GM23338 (cell line): ENCODE results near the gene RBPMS2. TPM values are rescaled to one million over a fixed set of nuclear protein-coding genes. Genes with fewer than 3 reads are reported as not detected.

Experiments used
- ATAC-seq: fragments of 200-7000 bp; cut with Tn5 transposase; 3 replicates; pipeline ENCODE4 v1.9.1; 2020
- DNase-seq: peaks from one replicate; pipeline ENCODE4 v3.0.0-alpha.2; 2015; ENCODE audit warnings: low spot score
- H2AFZ ChIP-seq: fragments of 200-600 bp; sonication (generic); 2 replicates; pipeline ENCODE4 v1.8.0; 2016; ENCODE audit warnings: antibody characterized with exemption, mild to moderate bottlenecking, moderate library complexity
- H3F3A ChIP-seq: fragments of 200-600 bp; sonication (generic); replicated peaks from 2 replicates; pipeline ENCODE4 v1.8.0; 2017; ENCODE audit warnings: antibody characterized with exemption, mixed run types, low read depth
- H3K27ac ChIP-seq: fragments of 200-600 bp; sonication (generic); 2 replicates; pipeline ENCODE4 v1.6.1; 2016; ENCODE audit warnings: low read depth
- H3K27me3 ChIP-seq: fragments of 200-600 bp; sonication (generic); 2 replicates; pipeline ENCODE4 v1.8.0; 2016; ENCODE audit warnings: mild to moderate bottlenecking, mixed run types, moderate library complexity; ENCODE audit not compliant: insufficient read depth
- H3K36me3 ChIP-seq: fragments of 200-600 bp; sonication (generic); 2 replicates; pipeline ENCODE4 v1.8.0; 2016; ENCODE audit warnings: mild to moderate bottlenecking; ENCODE audit not compliant: insufficient read depth
- H3K4me1 ChIP-seq: fragments of 200-600 bp; sonication (generic); 2 replicates; pipeline ENCODE4 v1.8.0; 2016; ENCODE audit warnings: mild to moderate bottlenecking, moderate library complexity; ENCODE audit not compliant: insufficient read depth
- H3K4me2 ChIP-seq: fragments of 200-600 bp; sonication (generic); 2 replicates; pipeline ENCODE4 v1.7.1; 2017; ENCODE audit warnings: mixed run types
- H3K4me3 ChIP-seq: fragments of 200-600 bp; sonication (generic); 2 replicates; pipeline ENCODE4 v1.6.1; 2016; ENCODE audit warnings: mixed run types
- H3K79me2 ChIP-seq: fragments of 200-600 bp; sonication (generic); replicated peaks from 2 replicates; pipeline ENCODE4 v1.8.0; 2017; ENCODE audit warnings: mild to moderate bottlenecking; ENCODE audit not compliant: insufficient read depth
- H3K9me2 ChIP-seq: fragments of 200-600 bp; sonication (generic); 2 replicates; pipeline ENCODE4 v1.8.0; 2017; ENCODE audit not compliant: insufficient read depth
- H4K20me1 ChIP-seq: fragments of 200-600 bp; sonication (generic); replicated peaks from 2 replicates; pipeline ENCODE4 v1.8.0; 2017; ENCODE audit warnings: mild to moderate bottlenecking; ENCODE audit not compliant: insufficient read depth
- H3K27ac Mint-ChIP-seq: 2 replicates; pipeline ENCODE4 v1.8.0; 2020; ENCODE audit warnings: inconsistent platforms, mild to moderate bottlenecking, moderate library complexity, mixed read lengths
- H3K27me3 Mint-ChIP-seq: 3 replicates; pipeline ENCODE4 v1.8.0; 2022; ENCODE audit warnings: low read depth, mild to moderate bottlenecking, moderate library complexity, mixed read lengths, inconsistent platforms; ENCODE audit not compliant: insufficient read depth, poor library complexity
- H3K36me3 Mint-ChIP-seq: 3 replicates; pipeline ENCODE4 v1.8.0; 2021; ENCODE audit warnings: low read depth, mild to moderate bottlenecking, inconsistent platforms, moderate library complexity, mixed read lengths
- H3K4me1 Mint-ChIP-seq: 3 replicates; pipeline ENCODE4 v1.8.0; 2020; ENCODE audit warnings: mild to moderate bottlenecking, inconsistent platforms, mixed read lengths
- H3K4me3 Mint-ChIP-seq: 3 replicates; pipeline ENCODE4 v1.8.0; 2021; ENCODE audit warnings: moderate library complexity, mild to moderate bottlenecking, inconsistent platforms, mixed read lengths
- H3K9me3 Mint-ChIP-seq: 3 replicates; pipeline ENCODE4 v1.8.0; 2020; ENCODE audit warnings: moderate library complexity, mild to moderate bottlenecking, inconsistent platforms, mixed read lengths
- CREB1 ChIP-seq: fragments of 250-450 bp; sonication (Bioruptor Pico); IDR thresholded peaks from 2 replicates; pipeline ENCODE4 v1.5.0; 2020; ENCODE audit warnings: low read depth, mild to moderate bottlenecking, moderate library complexity
- EZH2 ChIP-seq: fragments of 200-600 bp; sonication (generic); IDR thresholded peaks from one replicate; pipeline ENCODE4 v1.8.0; 2017; ENCODE audit warnings: antibody characterized with exemption, mild to moderate bottlenecking, low read depth; ENCODE audit not compliant: unreplicated experiment
- EZH2phosphoT487 ChIP-seq: fragments of 200-600 bp; sonication (generic); IDR thresholded peaks from one replicate; pipeline ENCODE4 v1.8.1; 2018; ENCODE audit warnings: antibody characterized with exemption; ENCODE audit not compliant: unreplicated experiment
- JUNB ChIP-seq: IDR thresholded peaks from one replicate; pipeline ENCODE4 v1.6.1; 2016; ENCODE audit warnings: antibody characterized with exemption; ENCODE audit not compliant: unreplicated experiment
- NANOG ChIP-seq: IDR thresholded peaks from 2 replicates; pipeline ENCODE4 v1.6.1; 2016; ENCODE audit warnings: antibody characterized with exemption, borderline replicate concordance
- POLR2AphosphoS5 ChIP-seq: IDR thresholded peaks from 2 replicates; pipeline ENCODE4 v1.6.1; 2016; ENCODE audit warnings: antibody characterized with exemption, low read depth
- STAT1 ChIP-seq: IDR thresholded peaks from one replicate; pipeline ENCODE4 v1.6.1; 2016; ENCODE audit warnings: antibody characterized with exemption; ENCODE audit not compliant: unreplicated experiment
- ZNF114 ChIP-seq: fragments of 250-450 bp; sonication (Bioruptor Pico); IDR thresholded peaks from 2 replicates; pipeline ENCODE4 v1.5.0; 2020; ENCODE audit warnings: mild to moderate bottlenecking, moderate library complexity
- ZNF331 ChIP-seq: fragments of 250-450 bp; sonication (Bioruptor Pico); IDR thresholded peaks from 2 replicates; pipeline ENCODE4 v1.5.0; 2020; ENCODE audit warnings: low read depth, mild to moderate bottlenecking, moderate library complexity
- polyA plus RNA-seq: library from polyadenylated mRNA; unstranded; fragments of >200 nt; fragmentation: Nextera tagmentation; extraction: Ambion mirVana; gene quantifications from 2 replicates; pipeline ENCODE4 v1.2.1, GENCODE V29; 2016
- total RNA-seq: library from RNA; depleted of rRNA; stranded (reverse); fragments of >200 nt; shearing (Covaris generic); gene quantifications from 2 replicates; pipeline ENCODE4 v1.2.3, GENCODE V29; 2014
- TF ChIP-seq, protein P1 (sequence below), 2 experiments: fragments of 200-600 bp in 1 of 2; sonication (generic) in 1 of 2; conservative IDR thresholded peaks; 2 replicates each; pipeline versions ENCODE4 v1.5.1 to v1.6.1; 2016 to 2017; ENCODE audit warnings: antibody characterized with exemption in 2 of 2, low read depth in 2 of 2, mild to moderate bottlenecking in 2 of 2, moderate library complexity in 1 of 2
- TF ChIP-seq, protein P2 (sequence below): fragments of 250-450 bp; sonication (Bioruptor Pico); IDR thresholded peaks from 2 replicates; pipeline ENCODE4 v1.5.0; 2020; ENCODE audit warnings: mild to moderate bottlenecking, moderate library complexity
- TF ChIP-seq, protein P3 (sequence below): IDR thresholded peaks from 2 replicates; pipeline ENCODE4 v1.6.1; 2016; ENCODE audit warnings: antibody characterized with exemption
- TF ChIP-seq, protein P4 (sequence below): IDR thresholded peaks from one replicate; pipeline ENCODE4 v1.6.1; 2018; ENCODE audit warnings: antibody characterized with exemption; ENCODE audit not compliant: unreplicated experiment

Gene RBPMS2
- total and polyA plus RNA-seq, 2 experiments from 2014 or later, result 53.3 to 171 TPM

DNA sequence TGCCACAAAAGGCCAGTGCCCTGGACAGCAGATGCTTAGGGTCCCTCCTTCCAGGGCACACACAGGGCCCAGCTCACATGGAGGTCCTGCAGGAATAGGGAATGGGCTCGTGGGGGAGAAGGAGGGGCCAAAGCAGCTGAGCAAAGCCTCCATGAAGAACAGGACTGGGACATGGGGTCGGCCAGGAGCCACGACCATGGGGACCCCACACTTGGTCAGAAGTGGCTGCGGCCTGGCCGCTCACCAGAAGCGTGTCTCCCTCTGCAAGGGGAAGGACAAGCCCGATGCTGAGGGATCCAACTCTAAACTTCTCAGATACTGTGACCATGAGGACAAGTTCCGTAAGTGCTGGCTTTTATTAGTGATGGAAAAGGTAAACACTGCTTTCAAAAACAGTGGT lies 15.3 kb downstream of the RBPMS2 start (continued):
- no peak for TF ChIP-seq NANOG

DNA sequence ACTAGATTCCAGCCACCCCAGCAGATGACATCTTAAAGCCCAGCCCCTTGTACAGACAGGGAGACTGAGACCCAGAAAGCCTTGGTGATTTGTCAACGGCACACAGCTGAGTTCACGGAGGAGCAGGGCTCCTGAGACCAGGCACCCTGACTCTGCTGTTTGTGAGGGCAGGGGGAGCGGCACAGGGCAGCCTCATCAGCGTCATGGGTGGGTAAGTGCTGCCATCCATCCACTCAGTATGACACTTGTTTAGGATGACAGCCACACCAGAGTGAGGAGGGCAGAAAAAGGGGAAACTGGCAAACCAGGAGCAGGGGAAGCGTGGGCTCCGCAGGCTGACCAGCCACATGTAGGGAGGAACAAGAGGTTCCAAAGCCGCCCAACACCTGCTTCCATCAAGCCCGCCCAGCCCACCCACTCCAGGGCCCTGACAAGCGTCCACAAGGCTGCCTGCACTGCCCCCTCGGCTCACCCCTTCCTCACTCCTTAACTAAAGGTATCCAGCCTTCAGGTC lies 19.9 kb downstream of the RBPMS2 start:
- Mint-ChIP-seq H3K27me3 (peaks cover 15% of the 10 kb centered on the region), H3K9me3 (no peaks in the 10 kb centered on the region), H3K4me1 (peaks cover 65% of the 10 kb centered on the region), H3K36me3 (peaks cover 66% of the 10 kb centered on the region), H3K4me3 (no peak overlapping the region; the same call in 2 of the 3 replicates), H3K27ac (peak overlapping the region; percentile 38; the same call in 1 of the 2 replicates)
- peaks cover 31% of the 10 kb centered on the region for H3F3A ChIP-seq
- no peak overlapping the region for H3K4me2 ChIP-seq
- DNase-seq (no peak), ATAC-seq (no peak)
- H3K9me2 ChIP-seq, result no peaks in the 10 kb centered on the region
- H3K27me3 ChIP-seq, result no peaks in the 10 kb centered on the region
- TF ChIP-seq CREB1 (CRISPR knock-in tag) (no peak), STAT1 (no peak), POLR2AphosphoS5 (no peak), ZNF331 (CRISPR knock-in tag) (no peak), NANOG (no peak), EZH2phosphoT487 (no peak), ZNF114 (CRISPR knock-in tag) (no peak), JUNB (no peak), EZH2 (no peak)
- TF ChIP-seq, protein P1, sequence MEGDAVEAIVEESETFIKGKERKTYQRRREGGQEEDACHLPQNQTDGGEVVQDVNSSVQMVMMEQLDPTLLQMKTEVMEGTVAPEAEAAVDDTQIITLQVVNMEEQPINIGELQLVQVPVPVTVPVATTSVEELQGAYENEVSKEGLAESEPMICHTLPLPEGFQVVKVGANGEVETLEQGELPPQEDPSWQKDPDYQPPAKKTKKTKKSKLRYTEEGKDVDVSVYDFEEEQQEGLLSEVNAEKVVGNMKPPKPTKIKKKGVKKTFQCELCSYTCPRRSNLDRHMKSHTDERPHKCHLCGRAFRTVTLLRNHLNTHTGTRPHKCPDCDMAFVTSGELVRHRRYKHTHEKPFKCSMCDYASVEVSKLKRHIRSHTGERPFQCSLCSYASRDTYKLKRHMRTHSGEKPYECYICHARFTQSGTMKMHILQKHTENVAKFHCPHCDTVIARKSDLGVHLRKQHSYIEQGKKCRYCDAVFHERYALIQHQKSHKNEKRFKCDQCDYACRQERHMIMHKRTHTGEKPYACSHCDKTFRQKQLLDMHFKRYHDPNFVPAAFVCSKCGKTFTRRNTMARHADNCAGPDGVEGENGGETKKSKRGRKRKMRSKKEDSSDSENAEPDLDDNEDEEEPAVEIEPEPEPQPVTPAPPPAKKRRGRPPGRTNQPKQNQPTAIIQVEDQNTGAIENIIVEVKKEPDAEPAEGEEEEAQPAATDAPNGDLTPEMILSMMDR (conservative IDR thresholded peaks at IDR 0.05; ENCODE audit: low read depth in 2 of 2), result no peak
- TF ChIP-seq, protein P2, sequence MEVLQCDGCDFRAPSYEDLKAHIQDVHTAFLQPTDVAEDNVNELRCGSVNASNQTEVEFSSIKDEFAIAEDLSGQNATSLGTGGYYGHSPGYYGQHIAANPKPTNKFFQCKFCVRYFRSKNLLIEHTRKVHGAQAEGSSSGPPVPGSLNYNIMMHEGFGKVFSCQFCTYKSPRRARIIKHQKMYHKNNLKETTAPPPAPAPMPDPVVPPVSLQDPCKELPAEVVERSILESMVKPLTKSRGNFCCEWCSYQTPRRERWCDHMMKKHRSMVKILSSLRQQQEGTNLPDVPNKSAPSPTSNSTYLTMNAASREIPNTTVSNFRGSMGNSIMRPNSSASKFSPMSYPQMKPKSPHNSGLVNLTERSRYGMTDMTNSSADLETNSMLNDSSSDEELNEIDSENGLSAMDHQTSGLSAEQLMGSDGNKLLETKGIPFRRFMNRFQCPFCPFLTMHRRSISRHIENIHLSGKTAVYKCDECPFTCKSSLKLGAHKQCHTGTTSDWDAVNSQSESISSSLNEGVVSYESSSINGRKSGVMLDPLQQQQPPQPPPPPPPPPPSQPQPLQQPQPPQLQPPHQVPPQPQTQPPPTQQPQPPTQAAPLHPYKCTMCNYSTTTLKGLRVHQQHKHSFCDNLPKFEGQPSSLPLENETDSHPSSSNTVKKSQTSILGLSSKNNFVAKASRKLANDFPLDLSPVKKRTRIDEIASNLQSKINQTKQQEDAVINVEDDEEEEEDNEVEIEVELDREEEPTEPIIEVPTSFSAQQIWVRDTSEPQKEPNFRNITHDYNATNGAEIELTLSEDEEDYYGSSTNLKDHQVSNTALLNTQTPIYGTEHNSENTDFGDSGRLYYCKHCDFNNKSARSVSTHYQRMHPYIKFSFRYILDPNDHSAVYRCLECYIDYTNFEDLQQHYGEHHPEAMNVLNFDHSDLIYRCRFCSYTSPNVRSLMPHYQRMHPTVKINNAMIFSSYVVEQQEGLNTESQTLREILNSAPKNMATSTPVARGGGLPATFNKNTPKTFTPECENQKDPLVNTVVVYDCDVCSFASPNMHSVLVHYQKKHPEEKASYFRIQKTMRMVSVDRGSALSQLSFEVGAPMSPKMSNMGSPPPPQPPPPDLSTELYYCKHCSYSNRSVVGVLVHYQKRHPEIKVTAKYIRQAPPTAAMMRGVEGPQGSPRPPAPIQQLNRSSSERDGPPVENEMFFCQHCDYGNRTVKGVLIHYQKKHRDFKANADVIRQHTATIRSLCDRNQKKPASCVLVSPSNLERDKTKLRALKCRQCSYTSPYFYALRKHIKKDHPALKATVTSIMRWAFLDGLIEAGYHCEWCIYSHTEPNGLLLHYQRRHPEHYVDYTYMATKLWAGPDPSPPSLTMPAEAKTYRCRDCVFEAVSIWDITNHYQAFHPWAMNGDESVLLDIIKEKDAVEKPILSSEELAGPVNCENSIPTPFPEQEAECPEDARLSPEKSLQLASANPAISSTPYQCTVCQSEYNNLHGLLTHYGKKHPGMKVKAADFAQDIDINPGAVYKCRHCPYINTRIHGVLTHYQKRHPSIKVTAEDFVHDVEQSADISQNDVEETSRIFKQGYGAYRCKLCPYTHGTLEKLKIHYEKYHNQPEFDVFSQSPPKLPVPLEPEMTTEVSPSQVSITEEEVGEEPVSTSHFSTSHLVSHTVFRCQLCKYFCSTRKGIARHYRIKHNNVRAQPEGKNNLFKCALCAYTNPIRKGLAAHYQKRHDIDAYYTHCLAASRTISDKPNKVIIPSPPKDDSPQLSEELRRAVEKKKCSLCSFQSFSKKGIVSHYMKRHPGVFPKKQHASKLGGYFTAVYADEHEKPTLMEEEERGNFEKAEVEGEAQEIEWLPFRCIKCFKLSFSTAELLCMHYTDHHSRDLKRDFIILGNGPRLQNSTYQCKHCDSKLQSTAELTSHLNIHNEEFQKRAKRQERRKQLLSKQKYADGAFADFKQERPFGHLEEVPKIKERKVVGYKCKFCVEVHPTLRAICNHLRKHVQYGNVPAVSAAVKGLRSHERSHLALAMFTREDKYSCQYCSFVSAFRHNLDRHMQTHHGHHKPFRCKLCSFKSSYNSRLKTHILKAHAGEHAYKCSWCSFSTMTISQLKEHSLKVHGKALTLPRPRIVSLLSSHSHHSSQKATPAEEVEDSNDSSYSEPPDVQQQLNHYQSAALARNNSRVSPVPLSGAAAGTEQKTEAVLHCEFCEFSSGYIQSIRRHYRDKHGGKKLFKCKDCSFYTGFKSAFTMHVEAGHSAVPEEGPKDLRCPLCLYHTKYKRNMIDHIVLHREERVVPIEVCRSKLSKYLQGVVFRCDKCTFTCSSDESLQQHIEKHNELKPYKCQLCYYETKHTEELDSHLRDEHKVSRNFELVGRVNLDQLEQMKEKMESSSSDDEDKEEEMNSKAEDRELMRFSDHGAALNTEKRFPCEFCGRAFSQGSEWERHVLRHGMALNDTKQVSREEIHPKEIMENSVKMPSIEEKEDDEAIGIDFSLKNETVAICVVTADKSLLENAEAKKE, result no peak
- TF ChIP-seq, protein P3, sequence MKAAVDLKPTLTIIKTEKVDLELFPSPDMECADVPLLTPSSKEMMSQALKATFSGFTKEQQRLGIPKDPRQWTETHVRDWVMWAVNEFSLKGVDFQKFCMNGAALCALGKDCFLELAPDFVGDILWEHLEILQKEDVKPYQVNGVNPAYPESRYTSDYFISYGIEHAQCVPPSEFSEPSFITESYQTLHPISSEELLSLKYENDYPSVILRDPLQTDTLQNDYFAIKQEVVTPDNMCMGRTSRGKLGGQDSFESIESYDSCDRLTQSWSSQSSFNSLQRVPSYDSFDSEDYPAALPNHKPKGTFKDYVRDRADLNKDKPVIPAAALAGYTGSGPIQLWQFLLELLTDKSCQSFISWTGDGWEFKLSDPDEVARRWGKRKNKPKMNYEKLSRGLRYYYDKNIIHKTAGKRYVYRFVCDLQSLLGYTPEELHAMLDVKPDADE, result no peak
- TF ChIP-seq, protein P4, sequence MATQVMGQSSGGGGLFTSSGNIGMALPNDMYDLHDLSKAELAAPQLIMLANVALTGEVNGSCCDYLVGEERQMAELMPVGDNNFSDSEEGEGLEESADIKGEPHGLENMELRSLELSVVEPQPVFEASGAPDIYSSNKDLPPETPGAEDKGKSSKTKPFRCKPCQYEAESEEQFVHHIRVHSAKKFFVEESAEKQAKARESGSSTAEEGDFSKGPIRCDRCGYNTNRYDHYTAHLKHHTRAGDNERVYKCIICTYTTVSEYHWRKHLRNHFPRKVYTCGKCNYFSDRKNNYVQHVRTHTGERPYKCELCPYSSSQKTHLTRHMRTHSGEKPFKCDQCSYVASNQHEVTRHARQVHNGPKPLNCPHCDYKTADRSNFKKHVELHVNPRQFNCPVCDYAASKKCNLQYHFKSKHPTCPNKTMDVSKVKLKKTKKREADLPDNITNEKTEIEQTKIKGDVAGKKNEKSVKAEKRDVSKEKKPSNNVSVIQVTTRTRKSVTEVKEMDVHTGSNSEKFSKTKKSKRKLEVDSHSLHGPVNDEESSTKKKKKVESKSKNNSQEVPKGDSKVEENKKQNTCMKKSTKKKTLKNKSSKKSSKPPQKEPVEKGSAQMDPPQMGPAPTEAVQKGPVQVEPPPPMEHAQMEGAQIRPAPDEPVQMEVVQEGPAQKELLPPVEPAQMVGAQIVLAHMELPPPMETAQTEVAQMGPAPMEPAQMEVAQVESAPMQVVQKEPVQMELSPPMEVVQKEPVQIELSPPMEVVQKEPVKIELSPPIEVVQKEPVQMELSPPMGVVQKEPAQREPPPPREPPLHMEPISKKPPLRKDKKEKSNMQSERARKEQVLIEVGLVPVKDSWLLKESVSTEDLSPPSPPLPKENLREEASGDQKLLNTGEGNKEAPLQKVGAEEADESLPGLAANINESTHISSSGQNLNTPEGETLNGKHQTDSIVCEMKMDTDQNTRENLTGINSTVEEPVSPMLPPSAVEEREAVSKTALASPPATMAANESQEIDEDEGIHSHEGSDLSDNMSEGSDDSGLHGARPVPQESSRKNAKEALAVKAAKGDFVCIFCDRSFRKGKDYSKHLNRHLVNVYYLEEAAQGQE, result no peak
- peaks cover 5% of the 10 kb centered on the region; the same call in 1 of the 2 replicates for H3K36me3 ChIP-seq
- H3K27ac ChIP-seq, result peak overlapping the region; percentile 80
- H3K4me3 ChIP-seq, result no peak overlapping the region
- H3K4me1 ChIP-seq, result peaks cover 40% of the 10 kb centered on the region
- no peak overlapping the region for H2AFZ ChIP-seq
- peaks cover 89% of the 10 kb centered on the region for H4K20me1 ChIP-seq
- H3K79me2 ChIP-seq, result peaks cover 99% of the 10 kb centered on the region
